ENCODE data around the gene GABBR2.

The GABBR2 gene

DNA sequence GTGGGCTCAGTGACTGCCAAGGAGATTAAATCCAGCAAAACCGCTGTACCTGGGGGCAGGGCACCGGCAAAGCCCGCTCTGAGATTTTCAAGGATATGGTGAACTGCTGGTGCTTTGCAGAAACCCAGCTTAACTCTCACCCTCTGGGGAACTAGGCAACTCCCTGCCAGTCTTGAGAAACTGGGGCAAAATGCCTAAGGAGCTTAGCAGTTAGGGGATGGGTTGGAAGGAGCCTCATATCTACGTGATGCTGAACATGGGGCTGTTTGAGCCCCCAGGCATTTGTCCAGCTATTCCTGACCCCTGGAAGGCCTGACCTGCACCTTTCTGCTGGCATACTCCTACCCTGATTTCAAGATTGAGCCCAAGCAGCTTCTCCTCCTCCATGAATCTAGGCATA, 344.6 kb downstream of the GABBR2 start:
- DNase-seq: no peak

- DNase-seq: no peak
Measured at GRCh38 chr9:98363644-98364043, 345.1 kb downstream of the GABBR2 start.

DNA sequence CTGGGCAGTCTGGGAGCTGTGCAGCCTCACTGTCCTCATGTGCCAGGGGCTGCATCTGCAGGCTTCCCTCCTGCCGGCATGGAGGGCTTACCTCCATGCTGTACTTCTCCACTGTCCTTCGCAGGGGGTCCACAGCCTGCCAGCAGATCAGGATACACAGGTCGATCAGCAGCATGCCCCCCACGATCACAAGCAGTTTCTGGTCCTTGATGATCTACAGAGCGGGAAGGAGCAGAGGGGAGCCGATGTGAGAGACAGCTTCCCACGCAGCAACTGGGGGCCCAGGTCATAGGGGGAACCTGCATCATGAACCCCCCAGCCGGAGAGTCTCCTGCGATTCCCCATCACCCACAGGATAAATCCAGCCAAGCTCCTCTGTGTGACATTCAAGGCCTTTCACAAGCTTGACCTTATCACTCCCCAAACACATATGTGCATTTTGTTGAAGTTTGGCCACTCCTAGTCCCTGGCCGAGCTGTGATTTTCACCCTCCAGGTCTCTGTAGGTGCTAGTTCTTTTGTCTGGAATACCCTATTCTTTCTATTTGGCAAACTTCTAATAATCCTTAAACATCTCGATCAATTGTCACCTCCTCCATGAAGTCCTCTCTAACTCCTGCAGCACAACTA, 346.0 kb downstream of the GABBR2 start:
- no peak for DNase-seq

DNA sequence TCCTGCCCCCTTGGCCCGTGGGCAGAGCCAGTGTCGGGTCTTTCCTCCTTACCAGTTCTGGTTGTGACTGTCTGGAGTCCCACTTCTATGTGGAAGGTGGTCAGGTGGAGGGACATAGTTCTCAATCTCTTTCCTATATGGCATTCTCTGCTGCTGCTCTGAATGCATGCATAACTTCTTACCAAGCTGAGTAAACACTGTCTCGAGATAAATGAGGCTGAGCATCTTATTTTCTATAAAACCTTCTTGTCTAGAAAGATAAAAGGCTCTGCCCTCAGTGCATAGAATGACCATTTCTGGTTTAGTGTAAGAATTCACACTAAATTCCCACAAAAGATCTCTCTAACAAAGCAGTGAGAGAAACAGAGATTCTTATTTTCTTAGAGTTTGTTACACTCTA, 347.1 kb downstream of the GABBR2 start:
- DNase-seq: no peak

DNA sequence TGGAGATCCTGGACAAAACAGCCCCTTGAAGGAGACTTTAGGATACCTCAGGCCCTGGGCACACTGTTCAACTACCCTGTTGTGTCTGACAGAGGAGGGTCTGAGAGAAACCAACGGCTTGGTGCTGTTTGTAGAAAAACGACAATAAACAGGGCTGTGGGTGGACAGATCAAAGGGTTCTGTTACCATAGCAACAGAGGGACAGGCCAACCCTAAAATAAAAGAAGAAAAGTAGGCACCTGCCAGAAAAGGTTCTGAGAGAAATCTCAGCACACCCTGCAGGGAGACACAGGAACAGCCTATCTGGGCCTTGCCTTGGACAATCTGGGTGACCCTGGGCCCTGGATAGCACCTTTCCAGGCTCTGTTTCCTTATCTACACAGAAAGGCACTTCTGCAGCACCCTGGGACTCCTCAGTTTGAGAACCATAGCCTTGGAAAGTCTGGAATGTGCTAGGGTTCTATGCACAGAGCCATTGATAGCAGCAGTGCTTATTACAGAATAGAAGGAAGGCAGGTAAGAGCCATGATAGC, 348.5 kb downstream of the GABBR2 start:
- no peak for DNase-seq

GRCh38 chr9:98359569-98359968, 349.2 kb downstream of the GABBR2 start:
- no peak for DNase-seq

- DNase-seq: no peak
Measured at GRCh38 chr9:98357921-98358535, 350.7 kb downstream of the GABBR2 start.

GRCh38 chr9:98356953-98357690, 351.6 kb downstream of the GABBR2 start:
- DNase-seq: no peak

DNA sequence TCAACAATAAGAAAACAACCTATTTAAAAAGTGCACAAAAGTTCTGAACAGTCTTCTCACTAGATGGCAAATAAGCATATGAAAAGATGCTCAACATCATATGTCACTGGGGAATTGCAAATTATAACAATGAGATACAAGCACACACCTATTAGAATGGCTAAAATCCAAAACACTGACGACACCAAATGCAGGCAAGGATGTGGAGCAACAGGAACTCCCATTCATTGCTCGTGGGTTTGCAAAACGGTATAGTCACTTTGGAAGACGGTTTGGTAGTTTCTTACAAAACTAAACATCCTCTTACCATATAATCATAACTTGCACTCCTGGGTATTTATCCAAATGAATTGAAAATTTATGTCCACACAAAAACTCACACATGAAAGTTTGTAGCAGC, 352.4 kb downstream of the GABBR2 start:
- no peak for DNase-seq

DNA sequence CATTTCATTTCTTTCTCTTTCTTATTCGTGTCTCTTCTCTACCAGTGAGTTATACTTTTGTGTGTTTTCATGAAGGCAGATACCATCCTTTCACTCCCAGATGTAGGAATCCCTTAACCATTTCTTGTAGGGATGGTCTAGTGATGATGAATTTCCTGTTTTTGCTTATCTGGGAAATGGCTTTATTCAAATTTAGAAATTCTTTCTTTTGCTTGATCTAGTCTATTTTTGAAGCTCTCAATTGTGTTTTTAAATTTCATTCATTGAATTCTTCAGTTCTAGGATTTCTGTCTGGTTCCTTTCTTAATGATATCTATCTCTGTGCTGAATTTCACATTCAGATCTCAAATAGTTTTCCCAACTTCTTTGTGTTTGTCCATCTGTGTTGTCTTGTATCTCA, 357.4 kb downstream of the GABBR2 start:
- no peak for DNase-seq

GRCh38 chr9:98347642-98348041, 361.1 kb downstream of the GABBR2 start:
- no peak for DNase-seq

GRCh38 chr9:98345011-98345410, 363.7 kb downstream of the GABBR2 start:
- DNase-seq: no peak

DNA sequence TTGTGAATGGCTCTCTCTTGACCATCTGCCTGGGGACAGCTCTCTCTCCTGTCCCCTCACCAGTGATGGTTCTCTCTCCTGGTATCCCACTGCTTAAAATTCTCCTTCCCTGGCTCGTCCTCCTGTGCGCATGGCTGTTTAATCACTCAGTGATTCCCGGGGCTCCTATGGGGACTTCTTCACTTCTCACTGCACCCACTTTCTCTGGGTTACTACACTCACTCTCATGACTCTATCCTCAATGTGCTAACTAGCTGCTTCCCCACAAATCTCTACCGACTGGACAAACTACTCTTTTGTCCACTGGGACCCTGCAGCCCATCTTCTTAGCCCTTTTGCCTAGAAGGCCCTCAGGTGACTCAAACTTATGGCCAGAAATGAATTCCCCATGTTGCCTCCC, 364.2 kb downstream of the GABBR2 start:
- no peak for DNase-seq

- no peak for DNase-seq
Measured at GRCh38 chr9:98342820-98343210, 365.9 kb downstream of the GABBR2 start.

DNA sequence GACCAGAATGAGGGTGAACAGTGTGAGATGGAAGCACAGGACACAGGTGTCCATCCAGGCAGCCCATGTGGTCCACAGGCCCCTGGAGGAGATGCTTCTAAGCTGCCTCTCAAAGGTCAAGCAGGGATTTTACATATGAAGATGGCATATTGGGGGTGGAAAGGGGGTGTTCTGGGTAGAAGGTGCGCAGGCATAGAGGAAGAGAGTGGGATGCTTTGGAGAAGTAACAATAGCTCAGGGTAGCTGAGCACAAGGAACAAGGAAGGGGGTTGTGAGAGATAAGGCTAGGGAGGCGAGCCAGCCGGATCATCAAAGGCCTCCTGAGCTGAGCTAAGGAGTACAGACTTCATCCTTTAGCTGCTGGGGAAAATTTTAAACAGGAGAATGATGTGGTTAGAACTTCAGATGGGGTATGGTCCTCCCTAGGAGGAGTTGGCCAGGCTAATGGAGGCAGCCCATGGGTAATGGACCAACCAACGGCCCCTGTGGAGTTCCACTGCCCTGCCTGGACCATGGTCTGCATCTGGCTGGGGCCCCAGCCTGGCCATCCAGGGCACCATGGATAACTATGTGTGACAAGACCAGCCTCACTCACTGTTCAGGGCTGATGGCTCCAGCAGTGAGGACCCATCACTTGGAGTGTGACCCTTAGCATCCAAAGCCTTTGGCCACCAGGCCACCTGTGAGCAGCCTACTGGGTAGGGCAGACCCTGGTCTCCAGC, 366.5 kb downstream of the GABBR2 start:
- DNase-seq: no peak

- DNase-seq: no peak
Measured at GRCh38 chr9:98341157-98342097, 367.3 kb downstream of the GABBR2 start.

DNA sequence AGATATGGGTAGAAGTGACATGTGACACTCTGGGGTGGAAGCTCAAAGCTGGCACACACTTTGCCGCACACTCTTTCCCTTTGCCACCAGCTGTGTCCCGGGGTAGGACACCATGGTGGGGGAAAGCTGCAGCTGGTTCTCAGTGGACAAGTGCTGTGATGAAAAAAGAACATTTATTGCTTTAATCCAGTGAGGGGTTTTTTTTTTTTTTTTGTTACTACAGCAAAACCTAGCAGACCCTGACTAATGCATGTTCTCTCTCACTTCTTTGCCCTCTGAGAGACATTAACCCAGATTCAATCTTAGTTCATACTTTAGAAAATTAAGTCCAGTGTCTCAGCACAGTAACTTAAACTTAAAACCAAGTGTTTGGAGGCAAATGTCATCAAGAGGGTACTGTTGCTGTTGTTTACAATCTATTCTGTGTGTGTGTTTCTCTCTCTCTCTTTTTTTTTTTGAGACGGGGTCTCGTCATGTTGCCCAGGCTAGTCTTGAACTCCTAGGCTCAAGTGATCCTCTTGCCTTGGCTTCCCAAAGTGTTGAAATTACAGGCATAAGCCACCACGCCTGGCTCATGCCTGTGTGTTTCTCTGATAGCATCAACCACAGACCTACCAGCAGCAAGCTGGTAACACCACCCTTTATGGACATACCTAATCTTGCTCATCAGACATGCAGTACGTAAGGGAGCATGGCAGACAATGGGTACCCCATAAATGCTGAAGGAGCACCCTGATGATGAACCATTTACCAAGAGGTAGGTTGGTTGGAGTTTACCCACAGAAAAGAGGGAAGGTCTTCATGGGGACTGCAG, 368.5 kb downstream of the GABBR2 start:
- DNase-seq: no peak

- DNase-seq: no peak
Measured at GRCh38 chr9:98335661-98336060, 373.1 kb downstream of the GABBR2 start.

DNA sequence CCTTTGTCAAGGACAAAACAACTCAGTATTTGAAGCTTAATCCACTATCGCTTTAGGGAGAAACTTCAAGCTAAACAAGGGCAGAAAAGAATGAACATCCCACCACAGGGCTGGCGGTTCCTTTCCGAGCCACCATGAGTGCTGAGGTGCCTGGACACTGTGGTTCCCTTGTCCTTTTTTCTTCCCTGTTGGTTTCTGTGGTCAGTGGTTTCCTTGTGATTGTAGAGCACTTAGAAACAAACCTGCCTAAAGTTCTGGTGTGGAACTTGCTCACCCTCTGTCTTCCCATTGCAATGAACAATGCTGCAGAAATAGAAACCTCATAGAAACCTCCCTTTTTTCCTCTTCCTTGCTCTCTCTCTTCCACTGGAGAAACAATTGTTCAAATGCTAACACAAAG, 373.9 kb downstream of the GABBR2 start:
- DNase-seq: no peak

- no peak for DNase-seq
Measured at GRCh38 chr9:98333703-98334582, 374.8 kb downstream of the GABBR2 start.

Measured in CD4-positive, alpha-beta T cell treated with Interleukin-12 subunit alpha and Interleukin-12 subunit beta, for 1 hour (primary cell).